Measurements from ENCODE around the gene RAP1GAP2. TPM values are rescaled to one million over a fixed set of nuclear protein-coding genes. Genes with fewer than 3 reads are reported as not detected.

RAP1GAP2 gene
- total RNA-seq, 3 donors from 2014 or later (not counting 1 experiment from before 2014, with no cell fraction given): 274 to 418 (median 390) TPM

DNA sequence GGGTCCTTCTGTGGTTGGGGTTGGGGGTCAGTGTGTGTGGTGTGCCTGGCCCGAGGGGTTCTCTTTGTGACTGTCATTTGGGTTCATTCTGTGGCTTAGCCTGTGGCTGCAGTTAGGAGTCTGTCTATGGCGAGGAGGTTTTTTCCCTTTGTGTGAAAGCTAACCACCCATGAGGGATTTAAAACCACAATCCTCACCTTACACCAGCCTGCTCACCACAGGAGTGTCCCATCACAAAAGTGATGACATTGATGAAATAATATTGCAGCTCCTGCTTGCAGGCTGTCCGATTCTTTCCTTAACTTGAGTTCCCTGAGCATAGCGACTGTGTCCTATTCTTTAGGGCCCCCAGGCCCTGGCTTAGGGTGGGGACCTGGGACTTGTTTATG, 113.6 kb downstream of the RAP1GAP2 start:
- H3K27me3 Mint-ChIP-seq (ENCODE audit: low read depth in 2 of 2): no peaks in the 10 kb centered on the region
- H3K36me3 Mint-ChIP-seq: no peaks in the 10 kb centered on the region
- DNase-seq (no peak), ATAC-seq (peak in 1 of 3 donors; percentile 21)
- peak overlapping the region; percentile 43 for H3K4me3 Mint-ChIP-seq
- peaks cover 63 to 84% of the 10 kb centered on the region in 2 donors for H3K4me1 Mint-ChIP-seq
- no peaks in the 10 kb centered on the region for H3K27me3 ChIP-seq (ENCODE audit: control insufficient read depth, insufficient read depth, low read length)
- H3K9me3 Mint-ChIP-seq: no peaks in the 10 kb centered on the region
- peaks cover 33% of the 10 kb centered on the region for H3K36me3 ChIP-seq (ENCODE audit: control insufficient read depth, insufficient read depth, low read length)
- TF ChIP-seq CTCF (IDR thresholded peaks at IDR 0.05): no peak
- intact Hi-C loops (cut with micrococcal nuclease): loop anchor here (10.0 kb wide), 2 partner anchors 45 to 55 kb away; no protein-coding TSS in a partner anchor
- H3K4me1 ChIP-seq (ENCODE audit: control insufficient read depth, insufficient read depth, low read length): peaks cover 72% of the 10 kb centered on the region
- no peak overlapping the region for H3K4me3 ChIP-seq (ENCODE audit: low read length)
- peak overlapping the region; percentile 57 to 89 for H3K27ac Mint-ChIP-seq
- no peak overlapping the region for H3K27ac ChIP-seq (ENCODE audit: low read length)
- 46% methylated on average over 3 of the region's 4 CpGs for WGBS (ENCODE audit: insufficient coverage)
- peaks cover 2% of the 10 kb centered on the region for H3K9me3 ChIP-seq (ENCODE audit: control insufficient read depth, insufficient read depth, low read length)

GRCh38 chr17:2911035-2911754, 115.0 kb downstream of the RAP1GAP2 start:
- no peak for TF ChIP-seq CTCF (IDR thresholded peaks at IDR 0.05)
- Mint-ChIP-seq H3K27me3 (ENCODE audit: low read depth in 2 of 2) (no peaks in the 10 kb centered on the region), H3K27ac (peak overlapping the region in 1 of 2 donors; percentile 89), H3K36me3 (no peaks in the 10 kb centered on the region), H3K4me1 (peaks cover 55 to 74% of the 10 kb centered on the region in 2 donors), H3K9me3 (no peaks in the 10 kb centered on the region), H3K4me3 (no peak overlapping the region)
- Histone ChIP-seq H3K4me3 (ENCODE audit: low read length) (no peak overlapping the region), H3K36me3 (ENCODE audit: control insufficient read depth, insufficient read depth, low read length) (peaks cover 33% of the 10 kb centered on the region), H3K27ac (ENCODE audit: low read length) (no peak overlapping the region), H3K4me1 (ENCODE audit: control insufficient read depth, insufficient read depth, low read length) (peaks cover 58% of the 10 kb centered on the region), H3K27me3 (ENCODE audit: control insufficient read depth, insufficient read depth, low read length) (no peaks in the 10 kb centered on the region), H3K9me3 (ENCODE audit: control insufficient read depth, insufficient read depth, low read length) (peaks cover 2% of the 10 kb centered on the region)
- 88% methylated on average over 16 of the region's 19 CpGs for WGBS (ENCODE audit: insufficient coverage)
- DNase-seq (no peak), ATAC-seq (no peak)
- intact Hi-C loops (cut with micrococcal nuclease): no loop called here

- H3K9me3 ChIP-seq (ENCODE audit: control insufficient read depth, insufficient read depth, low read length): peaks cover 2% of the 10 kb centered on the region
- TF ChIP-seq CTCF (IDR thresholded peaks at IDR 0.05): no peak
- H3K4me1 Mint-ChIP-seq: peaks cover 58 to 74% of the 10 kb centered on the region in 2 donors
- no peaks in the 10 kb centered on the region for H3K36me3 Mint-ChIP-seq
- peaks cover 58% of the 10 kb centered on the region for H3K4me1 ChIP-seq (ENCODE audit: control insufficient read depth, insufficient read depth, low read length)
- H3K36me3 ChIP-seq (ENCODE audit: control insufficient read depth, insufficient read depth, low read length): peaks cover 33% of the 10 kb centered on the region
- no peaks in the 10 kb centered on the region for H3K27me3 Mint-ChIP-seq (ENCODE audit: low read depth in 2 of 2)
- H3K4me3 ChIP-seq (ENCODE audit: low read length): no peak overlapping the region
- H3K27ac ChIP-seq (ENCODE audit: low read length): no peak overlapping the region
- no peaks in the 10 kb centered on the region for H3K27me3 ChIP-seq (ENCODE audit: control insufficient read depth, insufficient read depth, low read length)
- no peak overlapping the region for H3K27ac Mint-ChIP-seq
- H3K9me3 Mint-ChIP-seq: no peaks in the 10 kb centered on the region
- 90% methylated on average over 10 of the region's 10 CpGs for WGBS (ENCODE audit: insufficient coverage)
- intact Hi-C loops (cut with micrococcal nuclease): no loop called here
- DNase-seq: no peak
- no peak for ATAC-seq
- H3K4me3 Mint-ChIP-seq: no peak overlapping the region
Observed at GRCh38 chr17:2911755-2912111, 115.5 kb downstream of the RAP1GAP2 start.

- intact Hi-C loops (cut with micrococcal nuclease): no loop called here
- ATAC-seq: no peak
- no peak overlapping the region for H3K4me3 ChIP-seq (ENCODE audit: low read length)
- no peaks in the 10 kb centered on the region for H3K9me3 Mint-ChIP-seq
- H3K4me1 Mint-ChIP-seq: peaks cover 52 to 71% of the 10 kb centered on the region in 2 donors
- TF ChIP-seq CTCF (IDR thresholded peaks at IDR 0.05): no peak
- peaks cover 50% of the 10 kb centered on the region for H3K4me1 ChIP-seq (ENCODE audit: control insufficient read depth, insufficient read depth, low read length)
- H3K9me3 ChIP-seq (ENCODE audit: control insufficient read depth, insufficient read depth, low read length): no peaks in the 10 kb centered on the region
- no peaks in the 10 kb centered on the region for H3K36me3 Mint-ChIP-seq
- no peak overlapping the region for H3K4me3 Mint-ChIP-seq
- H3K27ac ChIP-seq (ENCODE audit: low read length): no peak overlapping the region
- H3K27me3 Mint-ChIP-seq (ENCODE audit: low read depth in 2 of 2): no peaks in the 10 kb centered on the region
- no peak for DNase-seq
- peaks cover 27% of the 10 kb centered on the region for H3K36me3 ChIP-seq (ENCODE audit: control insufficient read depth, insufficient read depth, low read length)
- no peaks in the 10 kb centered on the region for H3K27me3 ChIP-seq (ENCODE audit: control insufficient read depth, insufficient read depth, low read length)
- H3K27ac Mint-ChIP-seq: peak overlapping the region in 1 of 2 donors; percentile 72
Observed at GRCh38 chr17:2912754-2913153, 116.5 kb downstream of the RAP1GAP2 start.

All from natural killer cell (primary cell).